ENCODE results near the gene ASF1A.

Gene ASF1A

DNA sequence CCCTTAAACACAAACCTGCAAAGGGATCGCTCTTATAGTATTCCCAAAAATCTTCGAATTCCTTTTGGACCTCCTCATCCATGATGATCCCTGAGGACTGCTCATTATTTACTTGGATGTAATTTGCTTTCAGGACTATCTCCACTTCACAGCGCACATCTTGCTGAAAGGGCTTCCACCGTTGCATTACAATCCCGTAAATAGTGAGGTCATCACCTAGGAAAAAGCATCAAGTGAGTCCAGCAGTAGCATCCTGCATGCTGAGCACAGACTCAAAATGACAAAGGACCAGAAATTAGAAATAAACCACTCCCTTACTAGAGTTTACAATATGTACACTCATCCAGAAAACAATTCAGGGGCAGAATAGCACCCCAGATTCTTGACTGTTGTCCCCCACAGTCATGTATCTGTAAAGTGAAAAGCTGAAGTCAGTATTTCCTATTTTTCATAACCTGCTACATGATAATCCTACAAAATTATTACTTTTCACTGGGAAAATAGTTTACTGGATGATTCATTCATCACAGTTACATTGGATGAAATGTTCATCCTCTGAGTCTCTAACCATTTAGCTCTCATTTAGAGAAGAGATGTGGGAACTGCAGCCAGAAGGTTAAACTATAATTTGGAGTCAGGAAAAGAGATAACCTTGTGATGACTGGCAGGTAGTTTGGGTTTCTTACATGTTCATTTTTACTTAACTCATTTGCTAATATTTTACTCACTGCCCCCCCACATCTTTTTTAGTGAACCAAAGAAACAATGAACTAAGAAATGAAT lies 23.8 kb downstream of the ASF1A start:
- DNase-seq = no peak

DNA sequence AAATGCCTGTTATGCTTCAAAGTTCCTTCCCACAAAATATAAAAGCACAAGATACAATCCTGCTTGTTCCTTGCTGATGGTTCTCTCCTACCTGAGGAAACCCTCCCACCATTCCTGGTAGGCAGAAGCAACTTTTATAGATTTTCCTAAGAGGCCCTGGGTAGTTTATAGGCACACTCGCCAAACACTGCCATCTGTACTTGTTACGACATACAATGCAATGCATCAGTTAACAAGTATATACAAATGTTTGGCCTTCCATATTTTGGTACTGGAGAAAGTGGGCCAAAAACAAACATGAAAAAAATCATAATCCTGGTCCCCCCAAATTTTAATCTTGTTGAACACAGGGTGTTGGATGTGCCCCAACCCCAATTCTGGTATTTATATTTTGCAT lies 24.4 kb downstream of the ASF1A start:
- no peak for DNase-seq

DNA sequence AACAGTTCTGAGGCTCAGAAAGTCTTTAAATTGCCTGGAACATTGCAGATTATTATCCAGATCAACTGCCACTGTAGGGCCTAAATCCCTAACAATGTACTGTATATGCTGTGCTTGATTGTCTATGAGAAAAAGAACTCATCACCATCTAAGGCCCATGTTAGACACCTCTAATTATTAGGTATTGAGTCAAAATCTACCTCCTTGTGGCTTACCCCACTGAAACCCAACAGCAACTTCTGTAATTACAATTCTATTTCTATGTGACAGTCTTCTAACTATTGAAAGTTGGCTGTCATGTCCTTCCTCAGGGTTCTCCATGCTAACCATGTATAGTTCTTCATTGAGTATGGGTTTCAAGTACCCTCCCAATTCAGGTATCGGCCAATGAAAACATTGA lies 27.1 kb downstream of the ASF1A start:
- DNase-seq = no peak

DNA sequence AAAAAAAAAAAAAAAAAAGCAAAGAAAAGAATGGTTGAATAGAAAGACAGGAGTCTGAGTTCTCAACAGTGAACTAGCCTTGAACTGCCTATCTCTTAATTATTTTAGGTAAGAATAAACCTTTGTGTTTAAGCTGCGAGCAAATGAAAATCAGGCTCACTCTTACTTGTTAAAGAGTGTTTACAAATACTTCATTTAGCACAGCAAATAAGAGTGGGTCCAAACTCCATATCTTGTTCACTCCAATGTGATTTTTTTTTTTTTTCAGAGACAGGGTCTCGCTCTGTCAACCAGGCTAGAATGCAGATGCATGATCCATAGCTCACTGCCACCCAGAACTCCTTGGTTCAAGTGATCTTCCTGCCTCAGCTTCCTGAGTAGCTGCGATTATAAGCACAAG lies 29.1 kb downstream of the ASF1A start:
- no peak for DNase-seq

DNA sequence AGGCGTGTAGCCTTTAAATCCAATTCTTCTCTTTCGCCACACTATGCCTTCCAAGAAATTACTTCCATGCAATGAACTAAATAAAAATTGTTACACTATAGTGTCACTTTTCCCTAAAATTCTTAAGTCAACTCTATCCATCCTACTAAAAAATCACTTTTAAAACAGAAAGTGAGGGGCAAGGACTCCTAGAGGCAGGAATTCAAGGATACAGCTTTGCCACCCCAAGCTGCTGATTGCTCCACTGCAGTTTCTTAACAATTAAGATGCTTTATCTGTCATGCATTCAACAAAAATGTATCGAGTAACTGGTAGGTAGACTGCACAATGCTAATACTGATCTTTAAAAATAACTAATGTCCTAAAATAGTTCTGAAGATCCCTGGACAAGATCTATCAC lies 36.7 kb downstream of the ASF1A start:
- peak; percentile 1 for DNase-seq

DNA sequence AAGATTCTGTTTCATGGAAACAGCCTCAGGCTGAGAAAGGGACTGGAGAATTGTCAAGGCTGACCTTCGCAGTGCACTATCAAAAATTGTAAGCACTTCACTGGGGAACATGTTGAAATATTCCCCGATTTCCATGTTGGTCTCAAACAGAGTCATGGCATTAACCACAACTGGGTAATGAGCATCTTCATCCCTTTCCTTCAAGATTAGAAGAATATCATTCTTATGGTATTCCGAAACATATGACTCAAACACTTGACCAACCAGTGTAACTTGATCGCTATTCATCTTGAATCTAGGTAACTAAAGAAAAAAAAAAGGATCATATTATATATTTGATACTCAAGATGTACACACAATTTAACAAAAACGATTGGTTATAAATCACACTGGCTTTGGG lies 37.5 kb downstream of the ASF1A start:
- DNase-seq = no peak

DNA sequence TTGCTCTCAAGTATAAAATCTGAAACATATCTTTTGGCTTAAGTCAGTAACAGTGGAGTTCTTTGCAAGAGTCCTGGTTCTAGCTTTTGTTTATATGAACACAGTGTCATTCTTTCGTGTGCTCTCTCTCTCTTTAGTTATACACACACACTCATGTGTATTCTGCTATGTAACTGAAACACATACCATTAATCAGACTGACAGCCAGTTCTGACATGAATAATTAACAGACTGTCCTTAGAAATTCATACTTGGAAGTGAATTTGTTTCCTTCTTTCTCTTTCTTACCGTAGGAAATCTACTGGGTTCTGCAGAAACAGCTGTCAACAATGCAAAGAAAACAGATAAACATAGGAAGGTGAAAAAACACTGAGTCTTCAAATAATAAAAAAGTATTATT lies 38.5 kb downstream of the ASF1A start:
- DNase-seq = peak; percentile 3

DNA sequence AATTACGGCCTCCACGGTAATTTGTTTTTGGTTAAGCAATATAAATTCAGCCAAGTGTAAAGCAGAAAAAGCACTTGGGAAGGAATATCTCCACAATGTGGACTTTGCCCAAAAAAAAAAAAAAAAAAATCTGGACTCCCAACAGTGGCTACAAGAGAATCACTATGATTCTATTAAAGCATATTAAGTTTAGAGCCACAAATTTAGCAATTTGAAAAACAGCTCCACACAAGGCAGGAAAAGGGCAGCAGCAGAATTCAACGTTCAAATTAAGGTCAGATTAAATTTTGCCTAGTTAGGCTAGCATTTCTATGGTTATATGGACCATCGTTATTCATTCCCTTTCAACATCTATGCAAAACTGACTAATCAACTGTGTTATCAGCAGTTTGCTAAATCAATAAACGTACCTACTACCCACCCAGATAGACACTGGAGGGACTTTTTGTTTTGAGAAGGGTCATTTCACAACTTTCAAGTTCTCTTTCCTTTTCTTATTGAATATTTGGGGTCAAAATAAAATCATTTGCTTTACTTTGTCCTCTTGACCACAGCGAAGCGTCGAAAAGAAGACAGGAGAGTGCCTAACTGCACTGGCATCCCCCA lies 40.0 kb downstream of the ASF1A start:
- no peak for DNase-seq

DNA sequence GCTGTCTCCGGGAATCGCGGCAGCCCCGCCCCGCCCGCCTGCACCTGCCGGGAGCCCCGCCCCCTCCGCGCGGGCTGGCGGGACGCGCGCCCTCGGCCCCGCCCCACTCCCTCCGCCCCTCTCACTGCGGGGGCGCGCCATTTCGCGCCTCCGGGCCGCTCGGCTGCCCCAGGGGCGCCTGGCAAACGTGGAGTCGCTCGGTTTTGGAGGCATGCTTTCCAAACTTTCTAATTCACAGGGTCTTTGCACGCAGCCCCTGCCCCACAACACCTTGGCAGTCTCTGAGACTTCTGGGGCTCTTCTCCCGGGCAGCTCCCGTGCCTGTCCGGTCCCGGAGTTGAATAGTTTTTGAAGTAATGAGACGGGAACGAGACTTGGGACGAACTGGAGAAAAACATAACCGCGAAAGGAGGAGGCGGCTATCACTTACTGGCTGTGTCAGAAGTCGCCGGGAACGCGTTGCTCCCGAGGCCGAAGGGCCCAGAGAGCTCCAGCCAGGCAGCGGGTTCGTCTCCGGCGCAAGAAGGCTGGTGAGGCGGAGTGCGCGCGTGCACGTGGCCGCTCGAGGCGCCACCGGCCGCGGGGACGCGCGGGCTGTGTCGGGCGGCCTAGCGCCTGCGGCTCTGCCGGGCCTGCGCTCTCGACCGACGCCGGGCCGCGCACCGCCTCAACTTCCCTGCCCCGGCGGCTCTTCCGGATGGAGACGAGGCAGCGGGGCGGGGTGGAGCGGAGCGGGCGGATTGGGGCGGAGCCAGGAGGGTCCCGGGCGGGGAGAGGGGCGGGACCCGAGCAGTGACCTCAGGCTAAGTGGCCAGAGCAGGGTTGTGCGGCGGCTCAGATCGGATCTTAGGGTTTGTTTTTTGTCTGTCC lies 40.7 kb downstream of the ASF1A start, which contains the start of gene MCM9:
Gene MCM9 (minus strand): TSS at position 699 of the 870 bp plus-strand sequence. CDS start 3,436 bp downstream, outside the sequence.
- peak; percentile 87 for DNase-seq

DNA sequence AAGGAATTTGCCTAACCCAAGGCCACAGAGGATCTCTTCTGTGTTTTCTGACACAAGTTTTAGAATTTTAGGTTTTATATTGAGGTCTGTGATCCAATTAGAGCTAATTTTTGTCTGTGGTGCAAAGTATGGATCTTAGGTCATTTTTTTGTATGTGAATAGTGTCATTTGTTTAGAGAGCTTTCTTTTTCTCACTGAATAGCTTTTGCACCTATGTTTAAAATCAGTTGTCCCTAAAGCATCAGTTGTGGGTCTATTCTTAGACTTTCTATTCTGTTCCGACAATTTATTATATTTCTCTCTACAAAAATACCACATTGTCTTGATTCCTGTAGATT lies 41.3 kb downstream of the ASF1A start:
- no peak for DNase-seq

DNA sequence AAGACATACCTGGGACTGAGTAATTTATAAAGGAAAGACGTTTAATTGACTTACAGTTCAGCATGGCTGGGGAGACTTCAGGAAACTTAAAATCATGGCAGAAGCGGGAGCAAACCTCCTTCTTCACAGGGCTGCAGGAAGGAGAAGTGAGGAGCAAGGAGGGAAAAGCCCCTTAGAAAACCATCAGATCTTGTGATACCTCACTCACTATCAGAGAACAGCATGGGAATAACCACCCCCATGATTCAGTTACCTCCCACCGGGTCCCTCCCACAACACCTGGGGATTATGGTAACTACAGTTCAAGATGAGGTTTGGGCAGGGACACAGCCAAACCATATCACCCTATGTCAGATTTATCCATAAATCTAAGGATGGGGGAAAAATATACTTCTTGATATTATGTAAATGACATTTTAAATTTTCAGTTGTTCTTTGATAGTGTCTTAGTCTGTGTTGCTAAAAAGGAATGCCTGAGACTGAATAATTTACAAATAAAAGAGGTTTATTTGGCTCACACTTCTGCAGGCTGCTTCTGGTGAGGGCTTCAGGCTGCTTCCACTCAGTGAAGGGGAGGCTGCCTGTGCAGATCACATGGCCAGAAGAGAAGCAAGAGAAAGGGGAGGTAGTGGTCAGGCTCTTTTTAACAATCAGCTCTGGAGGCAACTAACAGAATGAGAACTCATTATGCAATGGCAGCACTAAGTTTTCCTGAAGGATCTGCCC lies 42.2 kb downstream of the ASF1A start:
- DNase-seq = no peak

DNA sequence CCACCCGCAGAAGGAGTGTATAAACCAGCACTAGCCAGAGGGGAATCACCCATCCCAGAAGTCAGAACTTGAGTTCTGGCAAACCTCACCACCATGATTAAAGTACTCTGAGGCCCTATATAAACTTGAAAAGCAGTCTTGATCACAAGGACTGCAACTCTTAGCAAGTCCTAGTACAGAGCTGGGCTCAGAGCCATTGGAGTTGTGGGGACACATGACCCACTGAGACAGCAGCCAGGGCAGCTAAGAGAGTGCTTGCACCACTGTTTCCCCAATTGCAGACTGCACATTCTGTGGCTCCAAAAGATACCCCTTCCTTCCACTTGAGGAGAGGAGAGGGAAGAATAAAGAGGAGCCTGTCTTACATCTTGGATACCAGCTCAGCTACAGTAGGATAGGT lies 45.7 kb downstream of the ASF1A start:
- DNase-seq = no peak

DNA sequence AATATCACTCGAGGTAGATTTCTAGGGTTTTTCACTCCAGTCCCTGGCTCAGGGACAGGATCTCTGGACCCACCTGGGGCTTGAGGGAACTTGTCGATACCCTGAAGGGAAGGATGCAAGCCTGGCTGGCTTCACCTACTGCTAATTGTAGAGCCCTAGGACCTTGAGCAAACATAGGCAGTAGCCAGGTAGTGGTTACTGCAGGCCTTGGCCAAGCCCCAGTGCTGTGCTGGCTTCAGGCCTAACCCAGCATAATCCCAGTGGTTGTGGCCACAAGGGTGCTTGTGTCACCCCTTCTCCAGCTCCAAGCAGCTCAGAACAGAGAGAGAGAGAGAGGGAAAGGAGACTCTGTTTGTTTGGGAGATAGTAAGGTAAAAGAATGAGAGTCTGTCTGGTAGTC lies 46.8 kb downstream of the ASF1A start:
- DNase-seq = no peak

DNA sequence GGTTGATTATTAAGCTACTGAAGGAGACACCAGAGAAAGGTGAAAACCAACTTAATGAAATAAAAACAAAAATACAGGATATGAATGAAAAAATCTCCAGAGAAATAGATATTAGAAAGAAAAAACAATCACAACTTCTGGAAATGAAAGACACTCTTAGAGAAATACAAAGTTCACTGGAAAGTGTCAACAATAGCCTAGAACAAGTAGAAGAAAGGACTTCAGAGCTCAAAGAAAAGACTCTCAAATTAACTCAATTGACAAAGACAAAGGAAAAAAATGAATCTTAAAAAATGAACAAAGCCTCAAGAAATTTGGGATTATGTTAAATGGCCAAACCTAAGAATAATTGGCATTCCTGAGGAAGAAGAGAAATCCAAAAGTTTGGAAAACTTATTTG lies 51.3 kb downstream of the ASF1A start:
- DNase-seq = no peak

DNA sequence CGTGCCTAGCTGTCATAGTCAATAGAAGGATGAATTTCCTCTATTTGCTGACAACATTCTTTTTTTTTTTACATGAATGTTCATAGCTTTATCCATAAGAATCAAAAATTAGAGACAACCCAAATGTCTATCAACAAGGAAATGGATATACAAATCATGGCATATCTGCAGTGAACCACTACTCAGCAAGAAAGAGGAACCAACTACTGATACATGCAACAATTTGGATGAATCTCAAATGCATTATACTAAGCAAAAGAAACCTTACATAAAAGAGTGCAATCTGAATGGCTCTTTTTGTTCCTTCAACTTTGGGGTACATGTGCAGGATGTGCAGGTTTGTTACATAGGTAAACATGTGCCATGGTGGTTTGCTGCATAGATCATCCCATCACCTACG lies 58.7 kb downstream of the ASF1A start:
- DNase-seq = no peak

DNA sequence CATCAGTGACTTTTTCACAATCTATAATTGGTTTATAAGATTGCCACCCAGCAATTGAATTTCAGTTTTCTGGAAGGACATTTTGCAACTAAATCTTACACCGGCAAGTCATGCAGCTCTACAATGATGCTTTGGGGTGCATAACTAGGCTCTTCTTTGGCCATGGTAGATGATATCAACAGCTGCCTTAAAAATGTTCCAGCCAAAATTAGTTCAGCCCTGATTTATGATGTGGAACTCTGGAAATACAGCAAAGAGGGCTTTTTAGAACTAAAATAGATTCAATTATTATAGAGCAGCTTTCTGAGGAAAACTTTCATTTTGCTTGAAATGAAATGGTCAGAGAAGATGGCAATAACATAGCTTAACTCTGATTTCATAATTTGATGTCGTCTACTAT lies 59.4 kb downstream of the ASF1A start:
- no peak for DNase-seq
